GM23338 (cell line): ENCODE measurements around the gene CLCN4. TPM values are rescaled to one million over a fixed set of nuclear protein-coding genes. Genes with fewer than 3 reads are reported as not detected.

Source experiments
- CREB1 ChIP-seq: fragments of 250-450 bp; sonication (Bioruptor Pico); IDR thresholded peaks from 2 replicates; pipeline ENCODE4 v1.5.0; 2020; ENCODE audit warnings: low read depth, mild to moderate bottlenecking, moderate library complexity
- CTCF ChIP-seq, 2 experiments: fragments of 200-600 bp in 1 of 2; sonication (generic) in 1 of 2; conservative IDR thresholded peaks; 2 replicates each; pipeline versions ENCODE4 v1.5.1 to v1.6.1; 2016 to 2017; ENCODE audit warnings: antibody characterized with exemption in 2 of 2, low read depth in 2 of 2, mild to moderate bottlenecking in 2 of 2, moderate library complexity in 1 of 2
- EZH2 ChIP-seq: fragments of 200-600 bp; sonication (generic); IDR thresholded peaks from one replicate; pipeline ENCODE4 v1.8.0; 2017; ENCODE audit warnings: antibody characterized with exemption, mild to moderate bottlenecking, low read depth; ENCODE audit not compliant: unreplicated experiment
- JUNB ChIP-seq: IDR thresholded peaks from one replicate; pipeline ENCODE4 v1.6.1; 2016; ENCODE audit warnings: antibody characterized with exemption; ENCODE audit not compliant: unreplicated experiment
- POLR2AphosphoS5 ChIP-seq: IDR thresholded peaks from 2 replicates; pipeline ENCODE4 v1.6.1; 2016; ENCODE audit warnings: antibody characterized with exemption, low read depth
- ZNF114 ChIP-seq: fragments of 250-450 bp; sonication (Bioruptor Pico); IDR thresholded peaks from 2 replicates; pipeline ENCODE4 v1.5.0; 2020; ENCODE audit warnings: mild to moderate bottlenecking, moderate library complexity
- ZNF331 ChIP-seq: fragments of 250-450 bp; sonication (Bioruptor Pico); IDR thresholded peaks from 2 replicates; pipeline ENCODE4 v1.5.0; 2020; ENCODE audit warnings: low read depth, mild to moderate bottlenecking, moderate library complexity
- ZNF462 ChIP-seq: fragments of 250-450 bp; sonication (Bioruptor Pico); IDR thresholded peaks from 2 replicates; pipeline ENCODE4 v1.5.0; 2020; ENCODE audit warnings: mild to moderate bottlenecking, moderate library complexity
- polyA plus RNA-seq: library from polyadenylated mRNA; unstranded; fragments of >200 nt; fragmentation: Nextera tagmentation; extraction: Ambion mirVana; gene quantifications from 2 replicates; pipeline ENCODE4 v1.2.1, GENCODE V29; 2016
- total RNA-seq: library from RNA; depleted of rRNA; stranded (reverse); fragments of >200 nt; shearing (Covaris generic); gene quantifications from 2 replicates; pipeline ENCODE4 v1.2.3, GENCODE V29; 2014

The CLCN4 gene
- total and polyA plus RNA-seq, 2 experiments from 2014 or later: 1.2 to 4.9 TPM

GRCh38 chrX:10142041-10142599, 14.7 kb upstream of the CLCN4 start (continued):
- no peak for TF ChIP-seq ZNF462 (CRISPR knock-in tag)
- TF ChIP-seq ZNF331: no peak
- TF ChIP-seq EZH2: no peak
- no peak for TF ChIP-seq CREB1 (CRISPR knock-in tag)
- TF ChIP-seq JUNB: no peak
- TF ChIP-seq ZNF114: no peak
- TF ChIP-seq POLR2AphosphoS5: no peak
- TF ChIP-seq CTCF (conservative IDR thresholded peaks at IDR 0.05; ENCODE audit: low read depth in 2 of 2): no peak
